Fibroblast of lung (primary cell): Measurements from ENCODE around the gene NF1. TPM values are rescaled to one million over a fixed set of nuclear protein-coding genes. Genes with fewer than 3 reads are reported as not detected.

Experiments
- DNase-seq, 2 donors: peaks; one replicate each; pipeline versions ENCODE4 v3.0.0 to v3.0.0-alpha.2; 2010; ENCODE audit warnings: low read depth in 2 of 2
- H2AFZ ChIP-seq: 2 replicates; pipeline ENCODE4 v1.5.1; 2012; ENCODE audit warnings: low read length, control low read depth, inconsistent platforms
- H3K27ac ChIP-seq: 2 replicates; pipeline ENCODE4 v1.5.1; 2011; ENCODE audit warnings: low read length, control low read depth; ENCODE audit not compliant: insufficient read depth
- H3K27me3 ChIP-seq: 2 replicates; pipeline ENCODE4 v1.5.1; 2011; ENCODE audit warnings: mild to moderate bottlenecking, low read length; ENCODE audit not compliant: control insufficient read depth, insufficient read depth
- H3K36me3 ChIP-seq: 2 replicates; pipeline ENCODE4 v1.5.1; 2011; ENCODE audit warnings: low read length; ENCODE audit not compliant: control insufficient read depth, insufficient read depth
- H3K4me1 ChIP-seq: 2 replicates; pipeline ENCODE4 v1.5.1; 2011; ENCODE audit warnings: low read length; ENCODE audit not compliant: control insufficient read depth, insufficient read depth; ENCODE audit errors: extremely low read depth
- H3K4me2 ChIP-seq: 2 replicates; pipeline ENCODE4 v1.5.1; 2011; ENCODE audit warnings: low read length, control low read depth; ENCODE audit not compliant: insufficient read depth; ENCODE audit errors: extremely low read depth
- H3K4me3 ChIP-seq, 4 experiments: fragments of 200-600 bp in 1 of 4; sonication (generic) in 1 of 4; replicated peaks in 1 of 4; 2 replicates each; pipeline ENCODE4 v1.5.1; 2011 to 2016; ENCODE audit warnings: low read length in 4 of 4, low read depth in 3 of 4, mild to moderate bottlenecking in 3 of 4, control low read depth in 2 of 4, inconsistent platforms in 1 of 4, mixed read lengths in 1 of 4; ENCODE audit not compliant: insufficient read depth in 1 of 4; ENCODE audit errors: control extremely low read depth in 1 of 4
- H3K79me2 ChIP-seq: 2 replicates; pipeline ENCODE4 v1.5.1; 2012; ENCODE audit warnings: mild to moderate bottlenecking, low read length, inconsistent platforms; ENCODE audit not compliant: control insufficient read depth, insufficient read depth
- H3K9ac ChIP-seq: 2 replicates; pipeline ENCODE4 v1.5.1; 2011; ENCODE audit warnings: mild to moderate bottlenecking, low read length, control low read depth; ENCODE audit not compliant: insufficient read depth
- H3K9me3 ChIP-seq: 2 replicates; pipeline ENCODE4 v1.5.1; 2012; ENCODE audit warnings: low read depth, low read length; ENCODE audit not compliant: control insufficient read depth, insufficient read depth
- H4K20me1 ChIP-seq: 2 replicates; pipeline ENCODE4 v1.5.1; 2011; ENCODE audit warnings: low read length; ENCODE audit not compliant: control insufficient read depth, insufficient read depth; ENCODE audit errors: extremely low read depth
- CTCF ChIP-seq, 2 donors: IDR thresholded peaks in 1 of 2; conservative IDR thresholded peaks in 1 of 2; 1 replicate in 1 of 2; 2 replicates in 1 of 2; pipeline ENCODE4 v1.5.1; 2011 to 2012; ENCODE audit warnings: low read length in 2 of 2, control low read depth in 1 of 2, inconsistent platforms in 1 of 2, low read depth in 1 of 2, mild to moderate bottlenecking in 1 of 2
- EZH2 ChIP-seq: IDR thresholded peaks from 2 replicates; pipeline ENCODE4 v1.5.1; 2012; ENCODE audit warnings: low read length, control low read depth, mild to moderate bottlenecking; ENCODE audit errors: missing control alignments
- polyA plus RNA-seq, 2 donors: library from polyadenylated mRNA; depleted of rRNA in 1 of 2; stranded (reverse) in 1 of 2; unstranded in 1 of 2; fragments of >200 nt; gene quantifications; 2 replicates each; pipeline ENCODE4 v1.2.1, GENCODE V29; 2011 to 2012; ENCODE audit warnings: missing spikeins in 1 of 2
- total RNA-seq: library from RNA; depleted of rRNA; stranded (reverse); fragments of >200 nt; gene quantifications from 2 replicates; pipeline ENCODE4 v1.2.1, GENCODE V29; 2014

The NF1 gene
- total and polyA plus RNA-seq, 2 donors (not counting 1 experiment from before 2014, with no cell fraction given): 52.8 to 78.8 TPM

GRCh38 chr17:31386542-31387075, 291.8 kb downstream of the NF1 start:
- Histone ChIP-seq H3K4me3 (no peak overlapping the region), H3K79me2 (no peaks in the 10 kb centered on the region), H3K9ac (no peak overlapping the region), H4K20me1 (no peaks in the 10 kb centered on the region), H3K27ac (no peak overlapping the region), H3K4me1 (no peaks in the 10 kb centered on the region), H3K9me3 (no peaks in the 10 kb centered on the region), H2AFZ (no peak overlapping the region), H3K4me2 (no peak overlapping the region), H3K36me3 (no peaks in the 10 kb centered on the region), H3K27me3 (peaks cover 10% of the 10 kb centered on the region)
- DNase-seq: no peak
- no peak for TF ChIP-seq CTCF (conservative IDR thresholded peaks at IDR 0.05 in 1 of 2, IDR thresholded peaks at IDR 0.05 in 1 of 2; ENCODE audit: low read depth in 1 of 2, low read length in 2 of 2)
- TF ChIP-seq EZH2: no peak

- H4K20me1 ChIP-seq: no peaks in the 10 kb centered on the region
Measured at GRCh38 chr17:31387438-31387837, 292.7 kb downstream of the NF1 start.

GRCh38 chr17:31388351-31388750, 293.6 kb downstream of the NF1 start:
- no peak overlapping the region for H3K9ac ChIP-seq
- peaks cover 23% of the 10 kb centered on the region for H3K27me3 ChIP-seq
- H3K36me3 ChIP-seq: no peaks in the 10 kb centered on the region
- TF ChIP-seq EZH2 (no peak), CTCF (conservative IDR thresholded peaks at IDR 0.05 in 1 of 2, IDR thresholded peaks at IDR 0.05 in 1 of 2; ENCODE audit: low read depth in 1 of 2, low read length in 2 of 2) (no peak)
- peaks cover 2% of the 10 kb centered on the region for H4K20me1 ChIP-seq
- no peak overlapping the region for H2AFZ ChIP-seq
- no peak overlapping the region for H3K4me2 ChIP-seq
- H3K9me3 ChIP-seq: no peaks in the 10 kb centered on the region
- no peak overlapping the region for H3K4me3 ChIP-seq
- no peaks in the 10 kb centered on the region for H3K4me1 ChIP-seq
- H3K79me2 ChIP-seq: no peaks in the 10 kb centered on the region
- no peak for DNase-seq
- no peak overlapping the region for H3K27ac ChIP-seq

More at GRCh38 chr17:31387438-31387837, 292.7 kb downstream of the NF1 start:
- Histone ChIP-seq H3K27ac (no peak overlapping the region), H3K9me3 (no peaks in the 10 kb centered on the region), H3K27me3 (peaks cover 15% of the 10 kb centered on the region), H3K79me2 (no peaks in the 10 kb centered on the region), H2AFZ (no peak overlapping the region), H3K4me3 (no peak overlapping the region), H3K9ac (no peak overlapping the region), H3K36me3 (no peaks in the 10 kb centered on the region), H3K4me1 (no peaks in the 10 kb centered on the region), H3K4me2 (no peak overlapping the region)
- DNase-seq: no peak
- no peak for TF ChIP-seq EZH2
- TF ChIP-seq CTCF (conservative IDR thresholded peaks at IDR 0.05 in 1 of 2, IDR thresholded peaks at IDR 0.05 in 1 of 2; ENCODE audit: low read depth in 1 of 2, low read length in 2 of 2): no peak
